ENCODE measurements around the gene ATP9A.
A peak's percentile ranks its signal among the peaks of the same experiment; 100 is the strongest.

ATP9A gene

GRCh38 chr20:51702556-51702955 is 65.6 kb downstream of the ATP9A start:
- Histone ChIP-seq H3K36me3 (replicated peaks in 1 of 2; ENCODE audit: control insufficient read depth in 2 of 2, insufficient read depth in 2 of 2, low read length in 2 of 2) (peaks cover 0 to under 1% of the 10 kb centered on the region in 2 donors), H3K27me3 (ENCODE audit: control insufficient read depth in 3 of 3, insufficient read depth in 3 of 3, low read depth in 1 of 3, low read length in 3 of 3) (no peaks in the 10 kb centered on the region), H2BK15ac (ENCODE audit: low read length) (no peak overlapping the region), H3K4me2 (ENCODE audit: insufficient read depth, low read length, poor library complexity, severe bottlenecking) (no peak overlapping the region), H3K9me3 (replicated peaks in 1 of 2; ENCODE audit: control insufficient read depth in 2 of 2, insufficient read depth in 1 of 2, low read depth in 1 of 2, low read length in 2 of 2) (no peaks in the 10 kb centered on the region), H3K18ac (ENCODE audit: low read length) (no peak overlapping the region), H2BK120ac (ENCODE audit: low read depth, low read length) (no peak overlapping the region), H3K9ac (ENCODE audit: low read depth, low read length, poor library complexity) (no peak overlapping the region), H3K79me1 (ENCODE audit: low read depth, low read length) (no peaks in the 10 kb centered on the region), H4K8ac (ENCODE audit: low read depth, low read length) (no peak overlapping the region), H3K4ac (ENCODE audit: low read length) (no peak overlapping the region), H2BK12ac (ENCODE audit: low read length) (no peak overlapping the region), H2AFZ (ENCODE audit: low read length) (no peak overlapping the region), H2AK5ac (ENCODE audit: low read depth, low read length) (no peak overlapping the region), H4K91ac (ENCODE audit: low read depth, low read length, poor library complexity) (no peak overlapping the region), H3K14ac (ENCODE audit: low read length) (no peak overlapping the region), H2BK5ac (ENCODE audit: low read length) (no peak overlapping the region), H3K23ac (ENCODE audit: low read depth, low read length, poor library complexity) (no peak overlapping the region), H3K27ac (replicated peaks; ENCODE audit: low read length) (peak overlapping the region; percentile 69), H3K4me3 (ENCODE audit: low read length in 2 of 2) (no peak overlapping the region), H3K4me1 (ENCODE audit: control insufficient read depth in 2 of 2, insufficient read depth in 1 of 2, low read depth in 1 of 2, low read length in 2 of 2) (peaks cover 25 to 27% of the 10 kb centered on the region in 2 donors)
- no peak for DNase-seq (ENCODE audit: low spot score)
- no CpG with 5 or more reads among the region's 3 CpGs for WGBS, 2 donors (ENCODE audit: extremely low coverage in 2 of 2, insufficient read length in 2 of 2, insufficient replicate concordance in 1 of 2)

GRCh38 chr20:51700809-51701285 is 67.3 kb downstream of the ATP9A start:
- Histone ChIP-seq H3K36me3 (replicated peaks in 1 of 2; ENCODE audit: control insufficient read depth in 2 of 2, insufficient read depth in 2 of 2, low read length in 2 of 2) (no peaks in the 10 kb centered on the region), H3K27ac (replicated peaks; ENCODE audit: low read length) (no peak overlapping the region), H3K4me3 (ENCODE audit: low read length in 2 of 2) (no peak overlapping the region), H3K23ac (ENCODE audit: low read depth, low read length, poor library complexity) (no peak overlapping the region), H2BK5ac (ENCODE audit: low read length) (no peak overlapping the region), H3K4me1 (ENCODE audit: control insufficient read depth in 2 of 2, insufficient read depth in 1 of 2, low read depth in 1 of 2, low read length in 2 of 2) (peaks cover 32 to 42% of the 10 kb centered on the region in 2 donors), H3K4ac (ENCODE audit: low read length) (no peak overlapping the region), H4K8ac (ENCODE audit: low read depth, low read length) (no peak overlapping the region), H3K79me1 (ENCODE audit: low read depth, low read length) (no peaks in the 10 kb centered on the region), H2BK120ac (ENCODE audit: low read depth, low read length) (no peak overlapping the region), H2AFZ (ENCODE audit: low read length) (no peak overlapping the region), H3K27me3 (ENCODE audit: control insufficient read depth in 3 of 3, insufficient read depth in 3 of 3, low read depth in 1 of 3, low read length in 3 of 3) (no peaks in the 10 kb centered on the region), H3K4me2 (ENCODE audit: insufficient read depth, low read length, poor library complexity, severe bottlenecking) (no peak overlapping the region), H3K9me3 (replicated peaks in 1 of 2; ENCODE audit: control insufficient read depth in 2 of 2, insufficient read depth in 1 of 2, low read depth in 1 of 2, low read length in 2 of 2) (no peaks in the 10 kb centered on the region), H3K18ac (ENCODE audit: low read length) (no peak overlapping the region), H2BK12ac (ENCODE audit: low read length) (no peak overlapping the region), H3K9ac (ENCODE audit: low read depth, low read length, poor library complexity) (no peak overlapping the region), H2AK5ac (ENCODE audit: low read depth, low read length) (no peak overlapping the region), H2BK15ac (ENCODE audit: low read length) (no peak overlapping the region), H4K91ac (ENCODE audit: low read depth, low read length, poor library complexity) (no peak overlapping the region), H3K14ac (ENCODE audit: low read length) (no peak overlapping the region)
- DNase-seq (ENCODE audit: low spot score), result no peak
- no CpG with 5 or more reads among the region's 10 CpGs for WGBS, 2 donors (ENCODE audit: extremely low coverage in 2 of 2, insufficient read length in 2 of 2, insufficient replicate concordance in 1 of 2)

DNA sequence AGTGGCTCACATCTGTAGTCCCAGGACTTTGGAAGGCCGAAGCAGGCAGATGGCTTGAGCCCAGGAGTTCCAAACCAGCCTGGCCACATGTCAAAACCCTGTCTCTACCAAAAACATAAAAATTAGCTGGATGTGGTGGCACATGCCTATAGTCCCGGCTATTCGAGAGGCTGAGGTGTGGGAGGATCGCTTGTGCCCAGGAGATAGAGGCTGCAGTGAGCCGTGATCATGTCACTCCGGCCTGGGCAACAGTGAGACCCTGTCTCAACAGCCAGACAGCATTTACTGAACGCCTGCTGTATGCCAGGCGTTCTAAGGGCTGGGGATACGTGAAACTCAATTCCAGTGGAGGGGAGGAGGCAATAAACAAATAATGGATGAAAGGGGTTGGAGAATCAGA is 69.9 kb downstream of the ATP9A start:
- H3K18ac ChIP-seq (ENCODE audit: low read length), result peak overlapping the region; percentile 84
- no peak overlapping the region for H3K4ac ChIP-seq (ENCODE audit: low read length)
- no peaks in the 10 kb centered on the region for H3K9me3 ChIP-seq (replicated peaks in 1 of 2; ENCODE audit: control insufficient read depth in 2 of 2, insufficient read depth in 1 of 2, low read depth in 1 of 2, low read length in 2 of 2)
- H3K27me3 ChIP-seq (ENCODE audit: control insufficient read depth in 3 of 3, insufficient read depth in 3 of 3, low read depth in 1 of 3, low read length in 3 of 3), result no peaks in the 10 kb centered on the region
- no peak for DNase-seq (ENCODE audit: low spot score)
- H3K79me1 ChIP-seq (ENCODE audit: low read depth, low read length), result no peaks in the 10 kb centered on the region
- WGBS, 2 donors (ENCODE audit: extremely low coverage in 2 of 2, insufficient read length in 2 of 2, insufficient replicate concordance in 1 of 2), result no CpG with 5 or more reads among the region's 9 CpGs
- no peak overlapping the region for H3K9ac ChIP-seq (ENCODE audit: low read depth, low read length, poor library complexity)
- H3K23ac ChIP-seq (ENCODE audit: low read depth, low read length, poor library complexity), result no peak overlapping the region
- H2BK5ac ChIP-seq (ENCODE audit: low read length), result no peak overlapping the region
- H2BK120ac ChIP-seq (ENCODE audit: low read depth, low read length), result no peak overlapping the region
- no peak overlapping the region for H4K91ac ChIP-seq (ENCODE audit: low read depth, low read length, poor library complexity)
- H2AFZ ChIP-seq (ENCODE audit: low read length), result no peak overlapping the region
- no peak overlapping the region for H3K27ac ChIP-seq (replicated peaks; ENCODE audit: low read length)
- peak overlapping the region; percentile 25 for H2BK15ac ChIP-seq (ENCODE audit: low read length)
- no peak overlapping the region for H2BK12ac ChIP-seq (ENCODE audit: low read length)
- peak overlapping the region; percentile 52 for H4K8ac ChIP-seq (ENCODE audit: low read depth, low read length)
- no peak overlapping the region for H3K4me2 ChIP-seq (ENCODE audit: insufficient read depth, low read length, poor library complexity, severe bottlenecking)
- peaks cover 28 to 36% of the 10 kb centered on the region in 2 donors for H3K4me1 ChIP-seq (ENCODE audit: control insufficient read depth in 2 of 2, insufficient read depth in 1 of 2, low read depth in 1 of 2, low read length in 2 of 2)
- H3K36me3 ChIP-seq (replicated peaks in 1 of 2; ENCODE audit: control insufficient read depth in 2 of 2, insufficient read depth in 2 of 2, low read length in 2 of 2), result peaks cover 2 to 9% of the 10 kb centered on the region in 2 donors
- H3K14ac ChIP-seq (ENCODE audit: low read length), result no peak overlapping the region
- H3K4me3 ChIP-seq (ENCODE audit: low read length in 2 of 2), result no peak overlapping the region
- no peak overlapping the region for H2AK5ac ChIP-seq (ENCODE audit: low read depth, low read length)

GRCh38 chr20:51697096-51697826 is 70.9 kb downstream of the ATP9A start:
- no CpG with 5 or more reads among the region's 8 CpGs for WGBS, 2 donors (ENCODE audit: extremely low coverage in 2 of 2, insufficient read length in 2 of 2, insufficient replicate concordance in 1 of 2)
- no peak overlapping the region for H3K23ac ChIP-seq (ENCODE audit: low read depth, low read length, poor library complexity)
- H3K4me1 ChIP-seq (ENCODE audit: control insufficient read depth in 2 of 2, insufficient read depth in 1 of 2, low read depth in 1 of 2, low read length in 2 of 2), result peaks cover 21 to 26% of the 10 kb centered on the region in 2 donors
- no peak overlapping the region for H2BK5ac ChIP-seq (ENCODE audit: low read length)
- H3K18ac ChIP-seq (ENCODE audit: low read length), result no peak overlapping the region
- no peak for DNase-seq (ENCODE audit: low spot score)
- no peak overlapping the region for H2AFZ ChIP-seq (ENCODE audit: low read length)
- no peak overlapping the region for H2AK5ac ChIP-seq (ENCODE audit: low read depth, low read length)
- H2BK15ac ChIP-seq (ENCODE audit: low read length), result no peak overlapping the region
- no peak overlapping the region for H3K4me2 ChIP-seq (ENCODE audit: insufficient read depth, low read length, poor library complexity, severe bottlenecking)
- no peak overlapping the region for H3K4me3 ChIP-seq (ENCODE audit: low read length in 2 of 2)
- no peak overlapping the region for H2BK120ac ChIP-seq (ENCODE audit: low read depth, low read length)
- H3K4ac ChIP-seq (ENCODE audit: low read length), result no peak overlapping the region
- no peak overlapping the region for H4K91ac ChIP-seq (ENCODE audit: low read depth, low read length, poor library complexity)
- H3K9me3 ChIP-seq (replicated peaks in 1 of 2; ENCODE audit: control insufficient read depth in 2 of 2, insufficient read depth in 1 of 2, low read depth in 1 of 2, low read length in 2 of 2), result no peaks in the 10 kb centered on the region
- H3K79me1 ChIP-seq (ENCODE audit: low read depth, low read length), result no peaks in the 10 kb centered on the region
- H2BK12ac ChIP-seq (ENCODE audit: low read length), result no peak overlapping the region
- H3K27me3 ChIP-seq (ENCODE audit: control insufficient read depth in 3 of 3, insufficient read depth in 3 of 3, low read depth in 1 of 3, low read length in 3 of 3), result no peaks in the 10 kb centered on the region
- H3K14ac ChIP-seq (ENCODE audit: low read length), result no peak overlapping the region
- no peak overlapping the region for H4K8ac ChIP-seq (ENCODE audit: low read depth, low read length)
- no peak overlapping the region for H3K27ac ChIP-seq (replicated peaks; ENCODE audit: low read length)
- peaks cover 2 to 14% of the 10 kb centered on the region in 2 donors for H3K36me3 ChIP-seq (replicated peaks in 1 of 2; ENCODE audit: control insufficient read depth in 2 of 2, insufficient read depth in 2 of 2, low read length in 2 of 2)
- H3K9ac ChIP-seq (ENCODE audit: low read depth, low read length, poor library complexity), result no peak overlapping the region
